NAMALWA (cell line): ENCODE data around the gene SESTD1.
"Not testable (repeated sequence)": the region's sequence is repeated elsewhere in the genome, so short reads cannot be mapped to it uniquely, and the experiment has no call there.

ENCODE experiments used
- DNase-seq: peaks from one replicate; pipeline ENCODE4 v3.0.0-alpha.2; 2015; ENCODE audit warnings: low spot score

SESTD1 gene

GRCh38 chr2:179265082-179265510 is 464 bp upstream of the SESTD1 start:
- DNase-seq, result no peak

GRCh38 chr2:179263446-179264367 is 925 bp downstream of the SESTD1 start:
- DNase-seq, result peak; percentile 68

GRCh38 chr2:179263015-179263414 is 1.6 kb downstream of the SESTD1 start:
- DNase-seq, result no peak

- DNase-seq, result no peak
Observed at GRCh38 chr2:179262077-179262660, 2.5 kb downstream of the SESTD1 start.

- DNase-seq, result no peak
Observed at GRCh38 chr2:179261151-179261825, 3.3 kb downstream of the SESTD1 start.

GRCh38 chr2:179260224-179260623 is 4.4 kb downstream of the SESTD1 start:
- no peak for DNase-seq

GRCh38 chr2:179255129-179255528 is 9.5 kb downstream of the SESTD1 start:
- no peak for DNase-seq

GRCh38 chr2:179253226-179253625 is 11.4 kb downstream of the SESTD1 start:
- peak; percentile 24 for DNase-seq

GRCh38 chr2:179252423-179252822 is 12.2 kb downstream of the SESTD1 start:
- peak; percentile 50 for DNase-seq

- no peak for DNase-seq
Observed at GRCh38 chr2:179251870-179252269, 12.8 kb downstream of the SESTD1 start.

- no peak for DNase-seq
Observed at GRCh38 chr2:179250848-179251504, 13.7 kb downstream of the SESTD1 start.

- no peak for DNase-seq
Observed at GRCh38 chr2:179250095-179250494, 14.5 kb downstream of the SESTD1 start.

- no peak for DNase-seq
Observed at GRCh38 chr2:179248024-179248348, 16.6 kb downstream of the SESTD1 start.

GRCh38 chr2:179247318-179248023 is 17.2 kb downstream of the SESTD1 start:
- no peak for DNase-seq

- not testable (repeated sequence) for DNase-seq
Observed at GRCh38 chr2:179245843-179246242, 18.8 kb downstream of the SESTD1 start.

GRCh38 chr2:179243046-179243445 is 21.6 kb downstream of the SESTD1 start:
- no peak for DNase-seq

GRCh38 chr2:179240481-179241451 is 23.9 kb downstream of the SESTD1 start:
- DNase-seq, result no peak

GRCh38 chr2:179239838-179240237 is 24.8 kb downstream of the SESTD1 start:
- no peak for DNase-seq

- DNase-seq, result no peak
Observed at GRCh38 chr2:179239195-179239594, 25.4 kb downstream of the SESTD1 start.

GRCh38 chr2:179238027-179238426 is 26.6 kb downstream of the SESTD1 start:
- no peak for DNase-seq
